Hematopoietic multipotent progenitor cell treated with erythropoietin and hydrocortisone succinate and interleukin-3 and kit ligand, for 8 days (in vitro differentiated cells): Measurements from ENCODE around the gene C17orf50.

Source experiments
- DNase-seq: peaks from one replicate; pipeline ENCODE4 v3.0.0-alpha.2; 2015

The C17orf50 gene

DNA sequence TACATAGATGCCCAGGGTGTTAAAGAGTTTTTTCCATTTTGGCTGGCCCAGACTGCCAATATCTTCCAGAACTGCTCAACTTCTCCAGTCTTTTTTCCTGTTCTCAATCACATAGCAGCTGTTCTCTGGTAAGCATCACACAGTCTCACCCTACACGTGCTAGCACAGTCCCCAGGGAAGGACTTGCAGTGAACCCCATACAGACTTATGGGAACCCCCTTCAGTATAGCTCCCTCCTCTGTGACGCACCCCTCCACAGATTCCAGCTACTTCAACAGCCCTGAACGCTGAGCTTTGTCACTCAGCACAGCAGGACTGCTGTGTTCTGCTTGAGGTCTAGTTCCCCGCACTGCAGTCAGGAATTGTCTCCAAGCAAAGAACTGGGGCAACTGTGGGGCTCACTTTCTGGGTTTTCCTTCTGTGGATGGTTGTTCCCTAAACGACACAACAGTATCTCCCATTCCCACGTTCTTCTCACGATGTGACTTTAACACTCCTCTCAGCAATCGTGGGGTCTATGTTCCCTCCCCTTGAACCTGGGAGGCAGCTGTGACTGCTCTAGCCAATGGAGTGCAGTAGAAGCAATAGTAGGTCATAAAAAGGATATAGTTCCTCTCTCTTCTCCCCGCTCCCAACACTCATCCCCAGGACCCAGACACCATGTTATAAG is 31.1 kb downstream of the C17orf50 start:
- DNase-seq: no peak

DNA sequence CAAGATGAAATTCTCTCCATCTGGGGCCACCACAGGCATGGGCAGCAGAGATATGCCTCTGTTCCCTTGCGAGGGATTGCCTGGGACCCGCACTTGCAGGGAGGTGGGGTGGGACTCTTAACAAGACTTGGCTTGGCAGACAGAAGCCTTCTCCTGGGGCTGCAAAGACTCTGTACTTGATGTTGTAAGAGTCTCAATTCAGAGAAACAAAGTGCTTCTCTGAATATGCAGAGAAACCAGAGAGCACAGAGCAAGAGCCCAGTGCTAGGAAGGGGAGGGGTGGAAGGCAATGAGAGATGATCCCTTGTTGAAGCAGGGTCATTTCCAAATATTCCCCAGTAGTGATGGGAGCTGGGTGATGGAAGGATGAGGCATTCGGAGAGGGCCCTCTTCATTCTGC is 32.6 kb downstream of the C17orf50 start:
- no peak for DNase-seq

DNA sequence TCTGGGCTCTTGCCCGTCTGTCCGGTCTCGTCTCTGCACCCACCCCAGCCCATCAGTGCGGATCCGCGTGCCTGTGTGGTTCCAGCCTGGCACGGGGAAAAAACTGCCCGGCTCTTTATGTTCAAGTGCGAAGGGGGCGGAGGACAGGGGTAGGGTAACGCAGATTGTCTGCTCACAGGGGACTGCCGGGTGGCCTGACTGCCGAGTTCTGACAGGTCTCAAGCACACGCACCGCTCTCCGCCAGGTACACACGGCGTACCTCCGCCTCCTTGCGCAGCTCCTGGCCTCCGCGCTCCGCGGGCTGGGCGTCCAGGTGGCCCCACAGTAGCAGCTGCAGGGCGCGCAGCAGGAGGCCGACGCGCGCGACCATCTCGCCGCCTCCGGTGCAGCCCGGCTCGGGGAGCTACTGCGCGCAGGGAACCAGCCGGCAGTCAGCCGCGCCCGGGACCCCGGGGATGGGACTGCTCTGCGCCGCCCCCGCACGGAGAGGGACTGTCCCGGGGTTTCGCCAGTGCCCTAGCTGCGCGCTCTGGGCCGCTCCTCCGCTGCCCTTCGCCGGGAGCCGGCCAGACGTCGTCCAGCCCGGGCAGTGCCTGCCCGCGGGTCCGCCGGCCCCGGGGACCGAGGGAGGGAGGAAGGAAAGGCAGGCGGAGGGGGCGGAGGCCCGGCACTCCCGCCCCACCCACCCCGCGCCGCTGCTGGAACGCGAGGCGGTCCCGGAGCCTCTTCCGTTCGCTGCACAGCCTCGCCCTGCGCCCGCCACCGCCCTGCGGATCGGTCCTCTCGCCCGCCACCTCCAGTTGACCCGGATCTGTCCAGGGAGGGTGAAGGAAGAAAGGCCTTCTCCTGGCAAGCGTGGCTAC is 34.6 kb downstream of the C17orf50 start, which contains the start of gene MMP28:
TSS of gene MMP28 (minus strand) at position 635 of the 864 bp plus-strand sequence. CDS start at position 371, 264 bp downstream.
- DNase-seq: peak; percentile 24

DNA sequence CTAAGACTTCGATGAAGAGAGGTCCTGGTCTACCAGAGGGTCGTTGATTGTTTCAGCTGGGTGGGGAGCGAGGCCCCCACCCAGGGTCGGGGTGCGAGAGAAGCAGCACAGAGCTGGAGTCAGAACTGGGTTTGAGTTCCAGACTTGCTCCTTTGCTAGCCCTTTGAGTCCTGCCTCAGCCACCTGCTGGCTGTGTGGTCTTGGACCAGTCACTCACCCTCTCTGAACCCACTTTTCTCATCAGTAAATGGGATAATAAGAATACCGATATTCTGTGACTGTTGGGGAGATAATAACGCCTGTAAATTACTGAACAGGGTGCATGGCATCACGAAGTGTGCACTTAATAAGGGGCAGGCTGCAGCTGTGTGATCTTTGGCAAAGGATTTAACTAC is 35.2 kb downstream of the C17orf50 start:
- no peak for DNase-seq

DNA sequence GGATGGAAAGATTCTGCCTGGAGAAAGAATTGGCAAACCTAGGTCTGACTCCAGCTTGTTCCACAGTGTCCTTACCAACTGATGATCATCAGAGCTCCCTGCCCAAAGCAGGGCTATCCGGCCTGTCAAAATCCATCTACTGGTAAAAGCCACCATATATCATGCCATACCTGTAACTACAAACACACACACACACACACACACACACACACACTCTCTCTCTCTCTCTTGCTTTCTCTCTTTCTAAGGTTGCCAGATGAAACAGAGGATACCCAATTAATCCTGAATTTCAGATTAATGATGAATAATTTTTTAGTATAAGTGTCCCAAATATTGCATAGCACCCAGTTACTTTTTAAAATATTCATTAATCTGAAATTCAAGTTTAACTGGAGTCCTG is 36.3 kb downstream of the C17orf50 start:
- DNase-seq: no peak

DNA sequence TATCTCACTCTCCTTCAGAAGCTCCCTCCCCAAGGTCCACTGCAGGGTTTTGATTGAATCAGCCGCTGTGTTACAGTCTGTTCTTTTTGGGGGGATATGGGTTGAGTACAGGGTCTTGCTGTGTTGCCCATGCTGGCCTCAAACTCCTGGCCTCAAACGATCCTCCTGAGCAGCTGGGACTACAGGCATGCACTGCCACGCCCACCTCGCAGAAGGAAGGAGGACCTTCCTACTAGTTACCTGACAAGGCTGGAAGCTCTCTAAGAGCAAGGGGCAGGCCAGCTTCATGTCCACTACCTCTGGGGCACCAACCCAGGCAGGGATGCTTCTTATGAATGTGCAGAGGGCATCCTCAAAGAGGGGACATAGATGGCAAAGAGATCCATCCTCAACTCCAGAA is 36.7 kb downstream of the C17orf50 start:
- DNase-seq: no peak

DNA sequence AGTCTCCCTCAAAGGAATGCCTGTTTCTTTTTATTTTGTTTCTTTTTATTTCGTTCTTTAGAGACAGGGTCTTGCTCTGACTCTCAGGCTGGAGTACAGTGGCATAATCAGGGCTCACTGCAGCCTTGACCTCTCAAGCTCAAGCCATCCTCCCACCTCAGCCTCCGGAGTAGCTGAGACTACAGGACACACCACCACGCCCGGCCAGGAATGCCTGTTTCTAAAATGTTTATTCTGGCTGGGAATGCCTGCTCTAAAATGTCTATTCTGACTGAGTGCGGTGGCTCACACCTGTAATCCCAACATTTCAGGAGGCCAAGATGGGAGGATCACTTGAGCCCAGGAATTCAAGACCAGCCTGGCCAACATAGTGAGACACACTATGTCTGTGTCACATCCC is 37.2 kb downstream of the C17orf50 start:
- DNase-seq: no peak

DNA sequence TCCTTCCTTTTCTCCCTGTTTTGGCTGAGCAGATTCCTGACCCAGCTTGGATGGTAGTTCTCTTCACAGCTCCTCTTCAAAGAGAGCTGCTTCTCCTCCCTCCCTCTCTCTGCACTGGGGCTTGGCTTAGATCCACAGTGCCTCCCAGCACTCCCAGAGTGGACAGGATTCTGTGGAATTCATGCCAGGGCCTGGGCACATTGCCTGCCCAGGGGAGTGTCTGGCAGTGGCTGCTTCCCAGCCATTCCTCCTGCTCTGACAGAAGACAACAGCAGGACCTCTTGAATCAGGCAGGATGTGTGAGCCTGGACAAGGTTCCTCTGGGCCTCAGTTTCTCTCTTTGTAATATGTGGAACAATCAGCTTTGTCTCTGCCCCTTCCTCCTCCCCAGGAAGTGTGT is 39.3 kb downstream of the C17orf50 start:
- no peak for DNase-seq

DNA sequence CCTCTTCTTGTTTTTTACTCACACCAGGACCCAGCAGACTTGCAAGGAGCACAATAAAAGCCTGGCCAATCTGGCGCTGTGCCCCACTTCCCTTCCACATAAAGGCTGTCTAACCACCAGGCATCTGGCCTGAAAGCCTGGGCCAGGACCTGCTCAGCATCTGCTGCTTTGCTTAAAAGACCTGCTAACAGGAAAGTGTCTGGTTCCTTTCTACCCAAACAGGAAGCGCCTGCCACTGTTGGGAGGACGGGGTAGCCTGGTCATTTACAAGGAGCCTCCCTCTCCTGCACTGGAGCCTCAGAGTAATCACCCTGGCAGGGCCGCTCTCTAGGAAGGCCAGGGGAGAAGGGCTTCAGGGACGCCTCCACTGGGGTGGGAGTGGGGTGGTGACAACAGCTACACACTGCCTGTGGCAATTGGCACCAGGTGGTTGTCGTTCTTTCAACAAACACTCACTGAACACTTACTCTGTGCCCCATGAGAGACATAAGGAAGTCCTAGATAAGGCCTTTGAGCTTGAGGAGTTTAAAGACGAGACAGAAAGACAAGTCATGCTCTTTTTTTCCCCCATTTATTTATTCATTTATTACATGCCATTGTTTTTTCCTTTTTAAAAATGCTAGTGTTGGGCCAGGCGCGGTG is 41.0 kb downstream of the C17orf50 start:
- DNase-seq: peak; percentile 84

DNA sequence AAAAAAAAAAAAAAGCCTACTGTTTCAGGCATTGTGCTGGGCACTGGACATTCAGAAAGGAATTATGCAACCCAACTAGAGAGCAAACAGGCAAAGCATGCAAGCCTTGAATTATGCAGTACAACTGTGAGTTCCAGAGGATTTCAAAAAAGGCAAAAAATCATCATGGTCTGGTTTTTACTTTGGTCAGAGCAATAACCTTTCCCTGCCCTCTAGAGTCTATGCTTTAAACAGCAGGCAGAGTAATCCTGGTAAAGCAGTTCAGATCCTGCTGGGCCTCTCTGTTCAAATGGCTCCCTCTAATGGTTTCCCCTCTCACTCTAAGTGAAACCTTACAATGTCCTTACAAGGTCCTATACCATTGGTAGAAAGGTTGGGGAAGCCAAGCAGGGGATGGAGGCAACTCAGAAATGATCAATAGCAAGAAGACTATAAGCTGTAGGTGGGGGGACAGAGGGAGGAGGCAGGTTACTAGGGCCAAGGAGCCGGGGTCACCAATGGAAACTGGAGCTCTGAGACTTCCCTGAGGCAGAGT is 44.0 kb downstream of the C17orf50 start:
- DNase-seq: peak; percentile 93

DNA sequence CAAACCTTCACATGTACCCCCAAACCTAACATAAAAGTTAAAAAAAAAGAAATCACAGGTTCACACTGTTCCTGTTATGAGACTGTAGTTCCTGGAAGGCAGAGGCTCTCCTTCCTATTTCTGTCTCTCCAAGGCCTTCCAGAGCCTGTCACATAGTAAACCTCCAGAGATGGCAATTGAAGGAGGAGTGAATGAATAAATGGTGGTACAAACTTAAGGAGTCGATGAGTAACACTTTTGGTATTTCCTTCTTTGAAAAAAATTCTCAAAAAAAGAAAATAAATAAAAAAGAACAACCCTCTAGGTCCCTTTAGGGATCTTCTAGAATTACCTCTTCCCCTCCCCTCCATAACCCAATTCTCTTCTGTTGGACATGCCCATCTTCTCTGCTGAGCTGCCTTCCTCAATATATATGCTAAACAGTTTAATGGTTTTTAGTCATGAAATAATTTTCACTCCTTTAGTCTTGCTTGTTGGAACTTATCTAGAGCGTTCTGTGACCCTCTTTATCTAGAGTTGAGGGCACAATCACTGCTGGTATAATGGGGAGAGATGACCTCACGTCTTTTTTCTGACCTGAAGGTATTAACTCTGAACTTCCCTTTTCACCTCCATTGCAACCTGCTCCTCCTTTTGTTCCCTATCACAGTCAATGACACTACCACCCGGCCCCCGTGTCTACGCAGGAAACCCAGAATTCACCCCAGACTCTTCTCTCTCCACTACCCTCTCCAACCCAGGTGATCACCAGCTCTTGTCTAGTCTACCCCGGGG is 46.9 kb downstream of the C17orf50 start:
- DNase-seq: no peak

DNA sequence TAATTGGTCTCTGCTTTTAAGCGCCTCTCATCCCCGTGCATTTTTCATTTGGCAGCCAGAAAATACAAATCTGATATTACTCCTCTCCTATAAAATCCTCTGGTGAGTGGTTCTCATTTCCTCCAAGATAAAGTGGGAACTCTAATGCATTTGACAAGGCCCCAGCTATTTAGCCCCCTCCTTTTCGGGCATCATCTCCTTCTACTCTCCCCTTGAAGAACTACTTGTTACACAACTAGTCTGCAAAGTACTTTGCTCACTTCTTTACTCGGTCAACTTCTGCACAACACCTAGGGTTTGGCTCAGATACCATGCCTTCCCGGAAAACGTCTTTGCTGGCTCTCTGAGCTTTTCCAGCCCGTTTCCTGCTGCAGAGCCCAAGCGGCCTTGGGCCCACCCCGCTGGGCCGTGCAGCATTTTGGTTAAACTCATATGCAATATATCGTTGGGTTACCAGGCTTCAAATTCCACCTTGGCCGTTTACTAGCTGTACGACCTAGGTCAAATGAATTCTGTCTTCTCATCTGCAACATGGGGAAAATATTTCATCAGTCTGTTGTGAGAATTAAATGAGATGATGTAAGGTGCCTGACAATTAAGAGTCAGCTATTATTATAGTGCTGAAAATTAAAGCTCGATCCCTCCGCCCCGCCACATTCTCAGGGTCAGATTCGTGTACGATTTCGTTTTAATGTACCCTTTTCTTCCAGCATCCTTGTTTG is 47.7 kb downstream of the C17orf50 start:
- no peak for DNase-seq

DNA sequence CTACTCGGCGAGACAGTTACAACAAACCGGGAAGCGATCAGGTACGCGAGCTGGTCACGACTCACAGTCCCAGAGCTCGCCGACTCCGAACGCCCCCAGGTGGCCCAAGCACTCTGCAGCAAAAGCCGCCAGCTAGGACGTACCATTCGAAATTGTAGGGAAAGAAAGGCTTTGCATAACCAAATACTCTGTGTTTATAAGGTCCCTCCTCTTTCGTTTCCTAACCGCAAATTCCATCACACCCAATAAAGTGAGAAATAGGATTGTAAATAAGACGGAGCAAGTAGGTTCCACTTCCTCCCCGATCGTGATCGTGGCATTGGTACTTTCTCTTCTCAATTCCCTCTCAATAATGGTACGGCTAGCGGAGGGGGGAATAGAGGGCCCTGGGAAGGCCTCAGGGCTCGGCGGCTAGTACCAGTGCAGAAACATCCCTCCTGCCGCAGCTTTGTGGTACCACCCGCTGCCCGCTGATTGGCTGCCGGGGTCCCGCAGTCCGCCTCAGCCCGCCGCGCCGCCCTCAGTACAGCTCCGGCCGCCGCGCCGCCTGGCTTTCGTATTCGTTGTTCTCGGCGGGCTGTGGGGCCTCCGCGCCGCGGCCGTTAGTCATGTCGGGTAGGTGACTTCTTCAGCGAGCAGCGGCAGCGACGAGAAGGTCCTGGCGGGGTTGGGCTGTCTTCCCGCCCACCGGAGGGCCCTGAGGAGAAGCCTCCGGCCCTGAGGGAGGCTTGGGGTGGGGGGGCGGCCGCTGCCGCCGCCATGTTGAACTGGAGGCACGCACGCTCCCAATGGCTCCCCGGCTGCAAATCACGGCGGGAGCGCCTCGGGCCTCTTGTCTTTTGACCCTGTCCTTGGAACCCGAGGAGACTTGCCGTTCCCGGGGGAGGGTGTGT is 48.5 kb downstream of the C17orf50 start, which contains the start of gene TAF15:
TSS of gene TAF15 (plus strand) at position 523 of the 893 bp plus-strand sequence. CDS start at position 609, 86 bp downstream.
- DNase-seq: peak; percentile 99

DNA sequence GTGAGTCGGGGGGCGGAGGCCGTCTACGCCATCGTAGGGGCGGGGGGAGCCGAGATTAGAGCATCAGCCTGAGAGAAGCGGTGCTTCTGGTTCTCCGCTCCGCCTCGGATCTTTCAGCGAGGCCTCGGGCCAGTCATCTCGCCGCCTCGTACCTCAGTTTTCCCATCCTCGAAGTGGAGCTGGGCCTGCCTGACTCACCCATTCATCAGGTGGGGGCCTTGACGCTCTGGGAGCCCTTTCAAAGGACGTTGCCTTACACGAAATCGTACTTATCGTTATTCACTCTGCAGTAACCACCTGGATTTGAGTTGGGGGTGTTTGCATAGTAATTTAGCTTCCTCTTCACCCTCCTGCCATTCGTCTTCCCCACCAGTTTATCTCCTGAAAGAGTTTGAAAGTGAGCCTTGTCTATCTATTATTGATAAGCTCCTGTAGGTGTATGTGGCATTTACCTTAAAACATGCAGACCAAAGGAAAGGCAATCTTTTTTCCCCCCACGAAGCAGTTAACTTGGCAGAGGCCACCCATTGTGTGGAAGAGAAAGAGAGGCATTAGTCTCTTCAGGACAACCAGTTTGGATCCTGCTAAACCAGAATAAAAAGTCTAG is 49.3 kb downstream of the C17orf50 start:
- no peak for DNase-seq

DNA sequence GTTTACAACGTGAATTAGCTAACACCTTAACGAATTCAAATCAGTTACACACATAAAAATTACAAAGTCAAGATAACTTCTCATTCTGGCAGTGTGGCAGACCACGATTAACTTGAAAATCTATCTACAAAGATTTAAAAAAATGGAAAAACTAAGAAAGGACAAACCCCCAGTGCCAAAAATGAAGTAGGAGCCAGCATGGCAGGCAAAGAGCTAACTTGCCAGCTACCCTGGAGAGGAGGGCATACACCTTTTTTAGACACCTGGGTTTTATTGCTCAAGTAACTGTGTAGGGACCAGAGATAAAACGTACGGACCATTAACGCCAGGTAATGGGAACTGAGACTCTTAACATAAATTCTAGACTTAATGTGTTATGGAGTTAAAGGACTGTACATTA is 51.1 kb downstream of the C17orf50 start:
- DNase-seq: no peak

DNA sequence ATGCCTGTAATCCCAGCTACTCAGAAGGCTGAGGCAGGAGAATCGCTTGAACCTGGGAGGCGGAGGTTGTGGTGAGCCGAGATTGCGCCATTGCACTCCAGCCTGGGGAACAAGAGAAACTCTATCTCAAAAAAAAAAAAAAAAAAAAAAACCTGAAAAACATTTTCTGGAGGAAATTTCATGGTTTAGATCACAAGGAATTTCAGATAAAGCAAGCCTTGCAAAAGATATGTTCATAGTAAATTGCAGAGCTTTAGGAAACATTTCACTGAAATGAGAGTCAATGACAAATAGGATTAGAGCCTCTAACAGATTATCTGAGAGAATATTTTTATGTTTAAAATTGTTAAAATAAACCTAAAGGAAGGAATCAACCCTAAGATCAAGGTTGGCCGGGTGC is 51.8 kb downstream of the C17orf50 start:
- no peak for DNase-seq
